ENCODE measurements around the gene TSNAX.

DNA sequence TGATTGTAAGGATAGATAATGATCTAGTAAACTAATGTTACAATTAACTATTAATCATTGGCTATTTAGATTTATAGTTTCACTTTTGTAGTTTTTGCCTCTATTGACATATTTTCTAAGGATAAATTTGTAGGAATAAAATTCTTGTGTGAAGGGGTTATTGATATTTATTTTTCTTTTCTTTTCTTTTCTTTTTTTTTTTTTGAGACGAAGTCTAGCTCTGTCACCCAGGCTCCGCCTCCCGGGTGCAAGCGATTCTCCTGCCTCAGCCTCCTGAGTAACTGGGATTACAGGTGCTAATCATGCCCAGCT lies 74.2 kb downstream of the TSNAX start:
- TF ChIP-seq, protein P1, sequence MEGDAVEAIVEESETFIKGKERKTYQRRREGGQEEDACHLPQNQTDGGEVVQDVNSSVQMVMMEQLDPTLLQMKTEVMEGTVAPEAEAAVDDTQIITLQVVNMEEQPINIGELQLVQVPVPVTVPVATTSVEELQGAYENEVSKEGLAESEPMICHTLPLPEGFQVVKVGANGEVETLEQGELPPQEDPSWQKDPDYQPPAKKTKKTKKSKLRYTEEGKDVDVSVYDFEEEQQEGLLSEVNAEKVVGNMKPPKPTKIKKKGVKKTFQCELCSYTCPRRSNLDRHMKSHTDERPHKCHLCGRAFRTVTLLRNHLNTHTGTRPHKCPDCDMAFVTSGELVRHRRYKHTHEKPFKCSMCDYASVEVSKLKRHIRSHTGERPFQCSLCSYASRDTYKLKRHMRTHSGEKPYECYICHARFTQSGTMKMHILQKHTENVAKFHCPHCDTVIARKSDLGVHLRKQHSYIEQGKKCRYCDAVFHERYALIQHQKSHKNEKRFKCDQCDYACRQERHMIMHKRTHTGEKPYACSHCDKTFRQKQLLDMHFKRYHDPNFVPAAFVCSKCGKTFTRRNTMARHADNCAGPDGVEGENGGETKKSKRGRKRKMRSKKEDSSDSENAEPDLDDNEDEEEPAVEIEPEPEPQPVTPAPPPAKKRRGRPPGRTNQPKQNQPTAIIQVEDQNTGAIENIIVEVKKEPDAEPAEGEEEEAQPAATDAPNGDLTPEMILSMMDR (IDR thresholded peaks at IDR 0.05) = no peak
- TF ChIP-seq POLR2A (IDR thresholded peaks at IDR 0.05) = no peak
- TF ChIP-seq EP300 (IDR thresholded peaks at IDR 0.05) = no peak

All from sigmoid colon (tissue), 4 donors.